ENCODE measurements around the gene SPEN. TPM values are rescaled to one million over a fixed set of nuclear protein-coding genes. Genes with fewer than 3 reads are reported as not detected.

Gene SPEN
- total RNA-seq, 1 donor from 2014 or later: 24.0 TPM

DNA sequence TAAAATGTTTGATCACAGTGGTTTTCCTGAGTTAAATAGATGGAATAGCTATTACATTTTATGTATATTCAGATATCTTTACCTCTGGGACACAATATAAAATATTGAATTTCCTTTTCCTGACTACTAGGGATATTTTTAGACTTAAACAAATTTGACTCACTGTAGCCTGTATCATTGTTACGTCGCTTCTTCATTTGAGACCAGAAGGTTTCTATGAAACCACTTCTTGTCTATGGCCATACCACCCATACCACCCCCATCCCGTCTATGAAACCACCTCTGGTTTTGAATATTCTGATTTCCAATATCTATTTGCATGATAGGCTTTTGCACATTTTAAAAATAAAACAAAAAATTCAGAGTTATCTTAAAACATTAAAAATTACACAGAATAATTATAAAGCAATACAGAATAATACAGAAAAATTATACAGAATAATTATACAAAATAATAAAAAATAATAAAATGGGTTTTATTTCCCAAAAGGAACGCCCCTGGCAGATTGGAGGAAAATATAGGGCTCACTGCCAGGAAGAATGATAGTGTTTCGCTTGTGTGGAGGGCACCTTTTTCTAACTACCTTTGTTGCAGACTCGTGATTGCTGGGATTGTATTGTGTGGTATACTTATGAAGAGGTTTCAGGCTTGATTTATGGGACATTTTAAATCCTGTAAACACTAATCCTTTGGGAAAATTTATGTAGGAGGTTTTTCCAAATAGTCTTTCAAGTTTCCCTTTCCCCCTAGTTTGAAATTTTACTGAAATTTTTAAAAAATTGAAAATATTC, 4.7 kb downstream of the SPEN start:
- TF ChIP-seq CTCF (IDR thresholded peaks at IDR 0.05; ENCODE audit: insufficient read depth, low read length, poor library complexity, severe bottlenecking): no peak
- no peak for DNase-seq (ENCODE audit: low read depth)
- Histone ChIP-seq H3K36me3 (ENCODE audit: control insufficient read depth, insufficient read depth, low read length) (no peaks in the 10 kb centered on the region), H3K4me3 (ENCODE audit: low read depth, low read length) (no peak overlapping the region), H3K27me3 (ENCODE audit: control insufficient read depth, insufficient read depth, low read length) (no peaks in the 10 kb centered on the region)

DNA sequence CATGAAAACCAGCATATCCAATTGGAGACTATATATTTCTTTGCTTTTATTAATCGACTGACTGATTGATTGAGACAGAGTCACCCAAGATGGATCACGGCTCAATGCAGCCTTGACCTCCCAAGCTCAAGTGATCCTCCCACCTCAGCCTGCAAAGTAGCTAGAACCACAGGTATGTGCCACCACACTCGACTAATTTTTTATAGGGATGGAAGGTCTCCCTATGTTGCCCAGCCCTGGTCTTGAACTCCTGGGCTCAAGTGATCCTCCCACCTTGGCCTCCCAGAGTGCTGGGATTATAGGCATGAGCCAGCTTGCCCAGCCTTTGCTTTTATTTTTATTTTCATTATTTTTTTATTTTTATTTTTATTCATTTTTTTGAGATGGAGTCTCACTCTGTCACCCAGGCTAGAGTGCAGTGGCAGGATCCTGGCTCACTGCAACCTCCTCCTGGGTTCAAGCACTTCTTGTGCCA, 5.4 kb downstream of the SPEN start:
- no peaks in the 10 kb centered on the region for H3K36me3 ChIP-seq (ENCODE audit: control insufficient read depth, insufficient read depth, low read length)
- no peak overlapping the region for H3K4me3 ChIP-seq (ENCODE audit: low read depth, low read length)

DNA sequence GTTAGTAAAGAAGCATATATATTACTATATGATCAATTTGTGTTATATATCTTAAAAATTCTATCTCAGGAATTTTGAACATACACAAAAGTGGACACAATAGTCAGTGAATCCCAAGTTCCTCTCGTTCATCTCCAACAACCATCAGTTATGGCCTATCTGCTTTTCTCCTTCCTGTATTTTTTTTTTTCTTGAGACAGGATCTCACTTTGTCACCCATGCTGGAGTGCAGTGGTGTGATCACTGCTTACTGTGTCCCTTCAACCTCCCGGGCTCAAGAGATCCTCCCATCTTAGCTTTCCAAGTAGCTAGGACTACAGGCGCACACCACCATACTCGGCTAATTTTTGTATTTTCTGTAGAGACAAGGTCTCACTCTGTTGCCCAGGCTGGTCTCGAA, 9.4 kb downstream of the SPEN start:
- no peaks in the 10 kb centered on the region for H3K36me3 ChIP-seq (ENCODE audit: control insufficient read depth, insufficient read depth, low read length)
- no peak for TF ChIP-seq CTCF (IDR thresholded peaks at IDR 0.05; ENCODE audit: insufficient read depth, low read length, poor library complexity, severe bottlenecking)
- no peaks in the 10 kb centered on the region for H3K27me3 ChIP-seq (ENCODE audit: control insufficient read depth, insufficient read depth, low read length)
- DNase-seq (ENCODE audit: low read depth): no peak
- no peak overlapping the region for H3K4me3 ChIP-seq (ENCODE audit: low read depth, low read length)

More for the DNA sequence above, 5.4 kb downstream of the SPEN start:
- no peak for TF ChIP-seq CTCF (IDR thresholded peaks at IDR 0.05; ENCODE audit: insufficient read depth, low read length, poor library complexity, severe bottlenecking)
- no peak for DNase-seq (ENCODE audit: low read depth)
- H3K27me3 ChIP-seq (ENCODE audit: control insufficient read depth, insufficient read depth, low read length): no peaks in the 10 kb centered on the region

GRCh38 chr1:15858069-15858670, 10.7 kb downstream of the SPEN start:
- no peaks in the 10 kb centered on the region for H3K36me3 ChIP-seq (ENCODE audit: control insufficient read depth, insufficient read depth, low read length)
- no peak for TF ChIP-seq CTCF (IDR thresholded peaks at IDR 0.05; ENCODE audit: insufficient read depth, low read length, poor library complexity, severe bottlenecking)
- H3K27me3 ChIP-seq (ENCODE audit: control insufficient read depth, insufficient read depth, low read length): no peaks in the 10 kb centered on the region
- no peak overlapping the region for H3K4me3 ChIP-seq (ENCODE audit: low read depth, low read length)
- DNase-seq (ENCODE audit: low read depth): no peak

DNA sequence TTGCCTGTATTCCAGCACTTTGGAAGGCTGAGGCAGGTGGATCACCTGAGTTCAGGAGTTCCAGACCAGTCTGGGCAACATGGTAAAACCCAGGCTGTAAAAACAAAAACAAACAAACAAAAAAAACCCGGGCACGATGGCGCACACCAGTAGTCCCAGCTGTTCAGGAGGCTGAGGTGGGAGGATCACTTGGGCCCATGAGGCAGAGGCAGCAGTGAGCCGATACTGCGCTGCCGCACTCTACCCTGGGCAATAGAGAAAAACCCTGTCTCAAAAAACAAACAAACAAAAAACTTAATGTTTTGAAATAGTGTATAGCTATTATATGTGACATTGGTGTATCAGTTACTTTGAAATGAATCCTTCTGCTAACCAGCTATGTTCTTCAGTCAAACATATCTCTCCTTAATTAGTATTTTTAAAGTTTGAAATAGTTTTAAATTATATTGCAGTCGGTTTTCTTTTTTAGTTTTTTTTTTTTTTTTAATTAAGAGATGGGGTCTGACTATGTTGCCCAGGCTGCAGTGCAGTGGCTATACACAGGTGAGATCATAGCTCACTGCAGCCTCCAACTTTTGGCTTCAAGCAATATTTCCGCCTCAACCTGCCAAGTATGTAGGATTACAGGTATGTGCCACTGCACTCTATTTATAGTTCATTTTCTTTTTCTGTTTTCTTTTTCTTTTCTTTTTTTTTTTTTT, 11.3 kb downstream of the SPEN start:
- DNase-seq (ENCODE audit: low read depth): no peak
- Histone ChIP-seq H3K4me3 (ENCODE audit: low read depth, low read length) (no peak overlapping the region), H3K36me3 (ENCODE audit: control insufficient read depth, insufficient read depth, low read length) (no peaks in the 10 kb centered on the region), H3K27me3 (ENCODE audit: control insufficient read depth, insufficient read depth, low read length) (no peaks in the 10 kb centered on the region)
- no peak for TF ChIP-seq CTCF (IDR thresholded peaks at IDR 0.05; ENCODE audit: insufficient read depth, low read length, poor library complexity, severe bottlenecking)

Measured in kidney epithelial cell (primary cell).